Liver (tissue), 9 donors: ENCODE measurements around the gene IFNAR2. TPM values are rescaled to one million over a fixed set of nuclear protein-coding genes. Genes with fewer than 3 reads are reported as not detected.

Experiments used
- DNase-seq: peaks from one replicate; pipeline ENCODE4 v3.0.0-alpha.2; 2017; ENCODE audit warnings: low spot score
- H3K27ac ChIP-seq, 2 donors: one replicate each; pipeline ENCODE4 v1.7.0; 2013; ENCODE audit warnings: inconsistent platforms in 2 of 2, low read length in 2 of 2, control low read depth in 1 of 2, low read depth in 1 of 2, mild to moderate bottlenecking in 1 of 2
- H3K27me3 ChIP-seq, 4 donors: one replicate each; pipeline versions ENCODE4 v1.6.1 to v1.7.0; 2013; ENCODE audit warnings: low read length in 3 of 4, inconsistent platforms in 1 of 4, mild to moderate bottlenecking in 1 of 4, moderate library complexity in 1 of 4; ENCODE audit not compliant: control insufficient read depth in 4 of 4, insufficient read depth in 4 of 4
- H3K36me3 ChIP-seq, 4 donors: one replicate each; pipeline versions ENCODE4 v1.6.1 to v1.7.0; 2013; ENCODE audit warnings: low read length in 3 of 4, mild to moderate bottlenecking in 3 of 4, low read depth in 1 of 4, moderate library complexity in 1 of 4; ENCODE audit not compliant: control insufficient read depth in 4 of 4, insufficient read depth in 3 of 4
- H3K4me1 ChIP-seq, 4 donors: one replicate each; pipeline versions ENCODE4 v1.6.1 to v1.7.0; 2013; ENCODE audit warnings: low read length in 3 of 4, mild to moderate bottlenecking in 3 of 4, moderate library complexity in 1 of 4; ENCODE audit not compliant: control insufficient read depth in 4 of 4, insufficient read depth in 4 of 4
- H3K4me3 ChIP-seq, 3 donors: one replicate each; pipeline versions ENCODE4 v1.6.1 to v1.7.0; 2013; ENCODE audit warnings: low read length in 3 of 3, control low read depth in 1 of 3, low read depth in 1 of 3, mild to moderate bottlenecking in 1 of 3
- H3K9ac ChIP-seq, 2 donors: one replicate each; pipeline ENCODE4 v1.7.0; 2013; ENCODE audit warnings: low read length in 2 of 2, mild to moderate bottlenecking in 2 of 2, moderate library complexity in 2 of 2, control low read depth in 1 of 2, low read depth in 1 of 2
- H3K9me3 ChIP-seq, 4 donors: one replicate each; pipeline versions ENCODE4 v1.6.1 to v1.7.0; 2013; ENCODE audit warnings: low read length in 3 of 4; ENCODE audit not compliant: control insufficient read depth in 4 of 4
- ATF3 ChIP-seq: IDR thresholded peaks from 2 replicates; pipeline ENCODE4 v1.6.1; 2016; ENCODE audit warnings: antibody characterized with exemption
- EGR1 ChIP-seq, 2 donors: IDR thresholded peaks; 2 replicates each; pipeline ENCODE4 v1.6.1; 2016 to 2018; ENCODE audit warnings: antibody characterized with exemption in 2 of 2, low read depth in 2 of 2
- FOXA1 ChIP-seq: IDR thresholded peaks from 2 replicates; pipeline ENCODE4 v1.6.1; 2016; ENCODE audit warnings: antibody characterized with exemption
- FOXA2 ChIP-seq: IDR thresholded peaks from 2 replicates; pipeline ENCODE4 v1.6.1; 2016; ENCODE audit warnings: antibody characterized with exemption
- GABPA ChIP-seq, 2 donors: IDR thresholded peaks in 1 of 2; conservative IDR thresholded peaks in 1 of 2; 2 replicates each; pipeline ENCODE4 v1.6.1; 2016; ENCODE audit warnings: antibody characterized with exemption in 2 of 2, mild to moderate bottlenecking in 1 of 2, moderate library complexity in 1 of 2
- HNF4A ChIP-seq, 2 donors: conservative IDR thresholded peaks; 2 replicates each; pipeline ENCODE4 v1.6.1; 2016; ENCODE audit warnings: antibody characterized with exemption in 2 of 2, mild to moderate bottlenecking in 2 of 2
- HNF4G ChIP-seq: IDR thresholded peaks from 2 replicates; pipeline ENCODE4 v1.6.1; 2016; ENCODE audit warnings: antibody characterized with exemption
- JUND ChIP-seq, 2 donors: IDR thresholded peaks; 2 replicates each; pipeline ENCODE4 v1.6.1; 2016; ENCODE audit warnings: antibody characterized with exemption in 2 of 2
- NR2F2 ChIP-seq: IDR thresholded peaks from 2 replicates; pipeline ENCODE4 v1.6.1; 2016; ENCODE audit warnings: antibody characterized with exemption
- RAD21 ChIP-seq, 2 donors: IDR thresholded peaks; 2 replicates each; pipeline ENCODE4 v1.6.1; 2016; ENCODE audit warnings: antibody characterized with exemption in 2 of 2, mild to moderate bottlenecking in 2 of 2
- RXRA ChIP-seq, 2 donors: IDR thresholded peaks; 2 replicates each; pipeline ENCODE4 v1.6.1; 2017 to 2018; ENCODE audit warnings: antibody characterized with exemption in 2 of 2, mild to moderate bottlenecking in 1 of 2
- SP1 ChIP-seq: IDR thresholded peaks from 2 replicates; pipeline ENCODE4 v1.6.1; 2018; ENCODE audit warnings: antibody characterized with exemption, mild to moderate bottlenecking
- TAF1 ChIP-seq: conservative IDR thresholded peaks from 2 replicates; pipeline ENCODE4 v1.6.1; 2016; ENCODE audit warnings: antibody characterized with exemption, mild to moderate bottlenecking
- YY1 ChIP-seq: IDR thresholded peaks from 2 replicates; pipeline ENCODE4 v1.6.1; 2016; ENCODE audit warnings: antibody characterized with exemption, mild to moderate bottlenecking
- ZBTB33 ChIP-seq: IDR thresholded peaks from 2 replicates; pipeline ENCODE4 v1.6.1; 2016; ENCODE audit warnings: antibody characterized with exemption
- WGBS: extraction: QIAGEN DNeasy Blood & Tissue Kit; methylation state at CpG from one replicate; pipeline ENCODE4 v1.1.7; 2013; 5-methylcytosine and 5-hydroxymethylcytosine counted together
- polyA plus RNA-seq, 2 donors: library from polyadenylated mRNA; stranded (reverse) in 1 of 2; unstranded in 1 of 2; fragments of 200-250 nt in 1 of 2; fragments of >200 nt in 1 of 2; fragmentation: Nextera tagmentation in 1 of 2; extraction: Ambion mirVana in 1 of 2; gene quantifications; one replicate each; pipeline versions ENCODE4 v1.2.1 to v1.2.3, GENCODE V29; 2013 to 2015
- total RNA-seq, 2 donors: library from RNA; depleted of rRNA; stranded (reverse); fragments of >200 nt; gene quantifications; one replicate each; pipeline ENCODE4 v1.2.3, GENCODE V29; 2014
- TF ChIP-seq, protein P1 (sequence below): IDR thresholded peaks from 2 replicates; pipeline ENCODE4 v1.6.1; 2016; ENCODE audit warnings: antibody characterized with exemption, mild to moderate bottlenecking
- TF ChIP-seq, protein P2 (sequence below): fragments of 150-350 bp; IDR thresholded peaks from 2 replicates; pipeline ENCODE4 v1.5.1; 2017; ENCODE audit warnings: improper control_type of control experiment, low read depth, low read length; ENCODE audit not compliant: missing input control
- TF ChIP-seq, protein P3 (sequence below): IDR thresholded peaks from 2 replicates; pipeline ENCODE4 v1.6.1; 2016; ENCODE audit warnings: antibody characterized with exemption
- donor health status: healthy.
- donor health status: healthy.
- donor health status: healthy.
- donor health status: healthy.
- donor health status: healthy.

Gene IFNAR2
- total and polyA plus RNA-seq, 4 donors: 12.6 to 17.0 (median 14.6) TPM

- peaks cover 0 to 11% (median 6%) of the 10 kb centered on the region in 4 donors for H3K36me3 ChIP-seq
- H3K27me3 ChIP-seq: no peaks in the 10 kb centered on the region
- peak overlapping the region; percentile 86 to 91 for H3K27ac ChIP-seq
- peak overlapping the region; percentile 82 for H3K9ac ChIP-seq
- TF ChIP-seq YY1: no peak
- TF ChIP-seq, protein P1, sequence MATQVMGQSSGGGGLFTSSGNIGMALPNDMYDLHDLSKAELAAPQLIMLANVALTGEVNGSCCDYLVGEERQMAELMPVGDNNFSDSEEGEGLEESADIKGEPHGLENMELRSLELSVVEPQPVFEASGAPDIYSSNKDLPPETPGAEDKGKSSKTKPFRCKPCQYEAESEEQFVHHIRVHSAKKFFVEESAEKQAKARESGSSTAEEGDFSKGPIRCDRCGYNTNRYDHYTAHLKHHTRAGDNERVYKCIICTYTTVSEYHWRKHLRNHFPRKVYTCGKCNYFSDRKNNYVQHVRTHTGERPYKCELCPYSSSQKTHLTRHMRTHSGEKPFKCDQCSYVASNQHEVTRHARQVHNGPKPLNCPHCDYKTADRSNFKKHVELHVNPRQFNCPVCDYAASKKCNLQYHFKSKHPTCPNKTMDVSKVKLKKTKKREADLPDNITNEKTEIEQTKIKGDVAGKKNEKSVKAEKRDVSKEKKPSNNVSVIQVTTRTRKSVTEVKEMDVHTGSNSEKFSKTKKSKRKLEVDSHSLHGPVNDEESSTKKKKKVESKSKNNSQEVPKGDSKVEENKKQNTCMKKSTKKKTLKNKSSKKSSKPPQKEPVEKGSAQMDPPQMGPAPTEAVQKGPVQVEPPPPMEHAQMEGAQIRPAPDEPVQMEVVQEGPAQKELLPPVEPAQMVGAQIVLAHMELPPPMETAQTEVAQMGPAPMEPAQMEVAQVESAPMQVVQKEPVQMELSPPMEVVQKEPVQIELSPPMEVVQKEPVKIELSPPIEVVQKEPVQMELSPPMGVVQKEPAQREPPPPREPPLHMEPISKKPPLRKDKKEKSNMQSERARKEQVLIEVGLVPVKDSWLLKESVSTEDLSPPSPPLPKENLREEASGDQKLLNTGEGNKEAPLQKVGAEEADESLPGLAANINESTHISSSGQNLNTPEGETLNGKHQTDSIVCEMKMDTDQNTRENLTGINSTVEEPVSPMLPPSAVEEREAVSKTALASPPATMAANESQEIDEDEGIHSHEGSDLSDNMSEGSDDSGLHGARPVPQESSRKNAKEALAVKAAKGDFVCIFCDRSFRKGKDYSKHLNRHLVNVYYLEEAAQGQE: no peak
- no peak for TF ChIP-seq ATF3
- no peak for TF ChIP-seq RXRA (IDR thresholded peaks at IDR 0.05)
- no peak for TF ChIP-seq FOXA1
- TF ChIP-seq, protein P2, sequence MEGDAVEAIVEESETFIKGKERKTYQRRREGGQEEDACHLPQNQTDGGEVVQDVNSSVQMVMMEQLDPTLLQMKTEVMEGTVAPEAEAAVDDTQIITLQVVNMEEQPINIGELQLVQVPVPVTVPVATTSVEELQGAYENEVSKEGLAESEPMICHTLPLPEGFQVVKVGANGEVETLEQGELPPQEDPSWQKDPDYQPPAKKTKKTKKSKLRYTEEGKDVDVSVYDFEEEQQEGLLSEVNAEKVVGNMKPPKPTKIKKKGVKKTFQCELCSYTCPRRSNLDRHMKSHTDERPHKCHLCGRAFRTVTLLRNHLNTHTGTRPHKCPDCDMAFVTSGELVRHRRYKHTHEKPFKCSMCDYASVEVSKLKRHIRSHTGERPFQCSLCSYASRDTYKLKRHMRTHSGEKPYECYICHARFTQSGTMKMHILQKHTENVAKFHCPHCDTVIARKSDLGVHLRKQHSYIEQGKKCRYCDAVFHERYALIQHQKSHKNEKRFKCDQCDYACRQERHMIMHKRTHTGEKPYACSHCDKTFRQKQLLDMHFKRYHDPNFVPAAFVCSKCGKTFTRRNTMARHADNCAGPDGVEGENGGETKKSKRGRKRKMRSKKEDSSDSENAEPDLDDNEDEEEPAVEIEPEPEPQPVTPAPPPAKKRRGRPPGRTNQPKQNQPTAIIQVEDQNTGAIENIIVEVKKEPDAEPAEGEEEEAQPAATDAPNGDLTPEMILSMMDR: no peak
- TF ChIP-seq TAF1: no peak
- no peak for TF ChIP-seq RAD21 (IDR thresholded peaks at IDR 0.05)
- no peak for TF ChIP-seq GABPA (IDR thresholded peaks at IDR 0.05 in 1 of 2, conservative IDR thresholded peaks at IDR 0.05 in 1 of 2)
- TF ChIP-seq, protein P3, sequence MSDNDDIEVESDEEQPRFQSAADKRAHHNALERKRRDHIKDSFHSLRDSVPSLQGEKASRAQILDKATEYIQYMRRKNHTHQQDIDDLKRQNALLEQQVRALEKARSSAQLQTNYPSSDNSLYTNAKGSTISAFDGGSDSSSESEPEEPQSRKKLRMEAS: no peak
- TF ChIP-seq HNF4A (conservative IDR thresholded peaks at IDR 0.05): no peak
- no peak for TF ChIP-seq HNF4G
- TF ChIP-seq NR2F2: no peak
- TF ChIP-seq EGR1 (IDR thresholded peaks at IDR 0.05; ENCODE audit: low read depth in 2 of 2): no peak
- H3K9me3 ChIP-seq: no peaks in the 10 kb centered on the region
- WGBS: 5% methylated on average over 8 of the region's 8 CpGs
- peak overlapping the region; percentile 59 to 80 (median 75) for H3K4me3 ChIP-seq
- no peak for DNase-seq
- peaks cover 2 to 40% (median 20%) of the 10 kb centered on the region in 4 donors for H3K4me1 ChIP-seq
These were observed 37.0 kb downstream of the IFNAR2 start for GRCh38 chr21:33266789-33267135.

DNA sequence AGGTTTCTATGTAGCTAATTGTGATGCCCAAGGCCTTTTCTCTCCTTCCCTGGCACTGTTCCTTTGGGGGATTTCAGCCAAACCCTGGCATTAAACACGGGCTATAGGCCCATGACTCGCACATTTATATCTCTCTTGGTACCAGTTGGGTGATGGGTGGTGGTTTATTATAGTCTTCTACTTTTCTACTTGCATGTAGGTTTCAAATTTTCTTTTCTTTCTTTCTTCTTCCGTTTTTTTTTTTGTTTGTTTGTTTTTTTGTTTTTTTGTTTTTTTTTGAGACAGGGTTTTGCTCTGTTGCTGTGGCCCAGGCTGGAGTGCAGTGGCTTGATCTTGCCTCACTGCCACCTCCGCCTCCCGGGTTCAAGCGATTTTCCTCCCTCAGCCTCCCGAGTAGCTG is 37.5 kb downstream of the IFNAR2 start:
- TF ChIP-seq TAF1 (no peak), GABPA (IDR thresholded peaks at IDR 0.05 in 1 of 2, conservative IDR thresholded peaks at IDR 0.05 in 1 of 2) (no peak), EGR1 (IDR thresholded peaks at IDR 0.05; ENCODE audit: low read depth in 2 of 2) (no peak), HNF4G (no peak), RAD21 (IDR thresholded peaks at IDR 0.05) (no peak), HNF4A (conservative IDR thresholded peaks at IDR 0.05) (no peak), NR2F2 (no peak), SP1 (no peak), FOXA1 (no peak), FOXA2 (no peak), YY1 (no peak), ZBTB33 (no peak), JUND (IDR thresholded peaks at IDR 0.05) (no peak), RXRA (IDR thresholded peaks at IDR 0.05) (no peak), ATF3 (no peak)
- TF ChIP-seq, protein P3: no peak
- TF ChIP-seq, protein P1: no peak
- H3K9me3 ChIP-seq: no peaks in the 10 kb centered on the region
- peaks cover 2 to 40% (median 20%) of the 10 kb centered on the region in 4 donors for H3K4me1 ChIP-seq
- H3K27ac ChIP-seq: peak overlapping the region; percentile 86 to 91
- 77% methylated on average over 7 of the region's 7 CpGs for WGBS
- DNase-seq: no peak
- H3K9ac ChIP-seq: peak overlapping the region; percentile 82
- H3K27me3 ChIP-seq: no peaks in the 10 kb centered on the region
- peaks cover 0 to 11% (median 6%) of the 10 kb centered on the region in 4 donors for H3K36me3 ChIP-seq
- peak overlapping the region; percentile 59 to 80 (median 75) for H3K4me3 ChIP-seq
